Astrocyte (in vitro differentiated cells and primary cell): ENCODE data around the gene HS6ST3. TPM values are rescaled to one million over a fixed set of nuclear protein-coding genes. Genes with fewer than 3 reads are reported as not detected.
A peak's percentile ranks its signal among the peaks of the same experiment; 100 is the strongest.
"Not testable (repeated sequence)": the region's sequence is repeated elsewhere in the genome, so short reads cannot be mapped to it uniquely, and the experiment has no call there.

Experiments used
- DNase-seq: peaks from one replicate; pipeline ENCODE4 v3.0.0-alpha.2; 2010; ENCODE audit warnings: low read depth
- FAIRE-seq: peaks from 2 replicates; lab custom pipeline; 2011; peaks lifted over from hg19 to GRCh38; lab: Jason Lieb, UNC
- H2AFZ ChIP-seq: 2 replicates; pipeline ENCODE4 v1.6.0; 2012; ENCODE audit warnings: low read depth, low read length, inconsistent platforms
- H3K27ac ChIP-seq: 2 replicates; pipeline ENCODE4 v1.5.1; 2011; ENCODE audit warnings: low read depth, low read length, inconsistent platforms
- H3K27me3 ChIP-seq: 2 replicates; pipeline ENCODE4 v1.6.0; 2011; ENCODE audit warnings: low read length, inconsistent platforms; ENCODE audit not compliant: insufficient read depth
- H3K36me3 ChIP-seq: 2 replicates; pipeline ENCODE4 v1.5.1; 2011; ENCODE audit warnings: low read length, inconsistent platforms; ENCODE audit not compliant: insufficient read depth
- H3K4me1 ChIP-seq: 2 replicates; pipeline ENCODE4 v1.5.1; 2011; ENCODE audit warnings: low read length, inconsistent platforms; ENCODE audit not compliant: insufficient read depth
- H3K4me2 ChIP-seq: 2 replicates; pipeline ENCODE4 v1.6.0; 2012; ENCODE audit warnings: low read length, inconsistent platforms
- H3K4me3 ChIP-seq: 2 replicates; pipeline ENCODE4 v1.5.1; 2011; ENCODE audit warnings: low read depth, mild to moderate bottlenecking, low read length, inconsistent platforms; ENCODE audit not compliant: insufficient read depth
- H3K79me2 ChIP-seq: 2 replicates; pipeline ENCODE4 v1.6.0; 2012; ENCODE audit warnings: mild to moderate bottlenecking, low read length, inconsistent platforms; ENCODE audit not compliant: insufficient read depth
- H3K9ac ChIP-seq: 2 replicates; pipeline ENCODE4 v1.6.0; 2012; ENCODE audit warnings: mild to moderate bottlenecking, low read length, inconsistent platforms
- H3K9me3 ChIP-seq: 2 replicates; pipeline ENCODE4 v1.5.1; 2012; ENCODE audit warnings: low read depth, mild to moderate bottlenecking, low read length, inconsistent platforms; ENCODE audit not compliant: insufficient read depth
- H4K20me1 ChIP-seq: 2 replicates; pipeline ENCODE4 v1.6.0; 2012; ENCODE audit warnings: low read length, inconsistent platforms; ENCODE audit not compliant: insufficient read depth
- H3K27ac Mint-ChIP-seq: one replicate; pipeline ENCODE4 v1.8.0; 2021; ENCODE audit warnings: mild to moderate bottlenecking, mixed read lengths; ENCODE audit not compliant: unreplicated experiment
- H3K27me3 Mint-ChIP-seq: one replicate; pipeline ENCODE4 v1.8.0; 2021; ENCODE audit warnings: low read depth, mixed read lengths; ENCODE audit not compliant: unreplicated experiment
- H3K36me3 Mint-ChIP-seq: one replicate; pipeline ENCODE4 v1.8.0; 2021; ENCODE audit warnings: low read depth, mixed read lengths; ENCODE audit not compliant: unreplicated experiment
- H3K4me1 Mint-ChIP-seq: one replicate; pipeline ENCODE4 v1.8.0; 2021; ENCODE audit warnings: low read depth, mixed read lengths; ENCODE audit not compliant: unreplicated experiment
- H3K4me3 Mint-ChIP-seq: one replicate; pipeline ENCODE4 v1.8.0; 2021; ENCODE audit warnings: mild to moderate bottlenecking, moderate library complexity, mixed read lengths; ENCODE audit not compliant: unreplicated experiment
- H3K9me3 Mint-ChIP-seq: one replicate; pipeline ENCODE4 v1.8.0; 2021; ENCODE audit warnings: mild to moderate bottlenecking, mixed read lengths; ENCODE audit not compliant: unreplicated experiment
- EZH2 ChIP-seq: IDR thresholded peaks from 2 replicates; pipeline ENCODE4 v1.6.1; 2012; ENCODE audit warnings: mild to moderate bottlenecking, low read length, inconsistent platforms; ENCODE audit not compliant: insufficient read depth
- total RNA-seq: library from RNA; stranded (reverse); gene quantifications from 2 replicates; pipeline ENCODE4 v1.2.1, GENCODE V29; 2021
- TF ChIP-seq, protein P1 (sequence below): IDR thresholded peaks from 2 replicates; pipeline ENCODE4 v1.5.1; 2011; ENCODE audit warnings: low read depth, mild to moderate bottlenecking, inconsistent platforms, low read length, moderate library complexity; ENCODE audit not compliant: insufficient read depth

Gene HS6ST3
- total RNA-seq, 1 donor from 2014 or later, result 0.07 TPM

DNA sequence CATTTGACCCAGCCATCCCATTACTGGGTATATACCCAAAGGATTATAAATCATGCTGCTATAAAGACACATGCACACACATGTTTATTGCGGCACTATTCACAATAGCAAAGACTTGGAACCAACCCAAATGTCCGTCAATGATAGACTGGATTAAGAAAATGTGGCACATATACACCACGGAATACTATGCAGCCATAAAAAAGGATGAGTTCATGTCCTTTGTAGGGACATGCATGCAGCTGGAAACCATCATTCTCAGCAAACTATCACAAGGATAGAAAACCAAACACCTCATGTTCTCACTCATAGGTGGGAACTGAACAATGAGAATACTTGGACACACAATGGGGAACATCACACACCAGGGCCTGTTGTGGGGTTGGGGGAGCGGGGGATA lies 39.0 kb upstream of the HS6ST3 start:
- not testable (repeated sequence) for H3K9me3 Mint-ChIP-seq, H3K36me3 Mint-ChIP-seq, H2AFZ ChIP-seq, H3K9me3 ChIP-seq, H3K4me3 Mint-ChIP-seq, H3K36me3 ChIP-seq, H3K4me3 ChIP-seq, H3K4me1 ChIP-seq, H3K27me3 Mint-ChIP-seq, H3K27me3 ChIP-seq, DNase-seq, H3K27ac ChIP-seq, FAIRE-seq, H3K9ac ChIP-seq, H3K27ac Mint-ChIP-seq, H3K4me1 Mint-ChIP-seq, H4K20me1 ChIP-seq, H3K4me2 ChIP-seq
- peaks cover 43% of the 10 kb centered on the region for H3K79me2 ChIP-seq

DNA sequence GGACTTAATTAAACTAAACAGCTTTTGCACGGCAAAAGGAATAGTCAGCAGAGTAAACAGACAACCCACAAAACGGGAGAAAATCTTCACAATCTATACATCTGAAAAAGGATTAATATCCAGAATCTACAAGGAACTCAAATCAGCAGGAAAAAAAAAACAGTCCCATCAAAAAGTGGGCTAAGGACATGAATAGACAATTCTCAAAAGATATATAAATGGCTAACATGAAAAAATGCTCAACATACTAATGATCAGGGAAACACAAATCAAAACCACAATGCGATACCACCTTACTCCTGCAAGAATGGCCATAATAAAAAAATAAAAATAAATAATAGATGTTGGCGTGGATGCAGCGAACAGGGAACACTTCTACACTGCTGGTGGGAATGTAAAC lies 38.4 kb upstream of the HS6ST3 start:
- not testable (repeated sequence) for DNase-seq, H3K4me1 Mint-ChIP-seq, H3K27me3 Mint-ChIP-seq, H3K4me1 ChIP-seq, H4K20me1 ChIP-seq, H3K36me3 Mint-ChIP-seq, H2AFZ ChIP-seq, H3K9me3 Mint-ChIP-seq, H3K27ac ChIP-seq, H3K9ac ChIP-seq, H3K27me3 ChIP-seq, H3K9me3 ChIP-seq, H3K36me3 ChIP-seq, H3K4me3 ChIP-seq, H3K27ac Mint-ChIP-seq, FAIRE-seq
- Histone ChIP-seq H3K79me2 (peaks cover 38% of the 10 kb centered on the region), H3K4me2 (peak overlapping the region; percentile 99)
- peak overlapping the region; percentile 97 for H3K4me3 Mint-ChIP-seq

DNA sequence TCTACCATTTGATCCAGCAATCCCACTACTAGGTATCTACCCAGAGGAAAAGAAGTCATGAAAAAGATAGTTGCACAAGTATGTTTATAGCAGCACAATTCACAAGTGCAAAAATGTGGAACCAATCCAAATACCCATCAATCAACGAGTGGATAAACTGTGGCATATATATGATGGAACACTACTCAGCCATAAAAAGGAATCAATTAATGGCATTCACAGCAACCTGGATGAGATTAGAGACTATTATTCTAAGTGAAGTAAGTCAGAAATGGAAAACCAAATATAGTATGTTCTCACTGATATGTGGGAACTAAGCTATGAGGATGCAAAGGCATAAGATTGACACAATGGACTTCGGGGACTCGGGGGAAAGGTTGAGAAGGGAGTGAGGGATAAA lies 38.0 kb upstream of the HS6ST3 start:
- not testable (repeated sequence) for H3K9ac ChIP-seq, H3K27me3 ChIP-seq, H3K27me3 Mint-ChIP-seq, DNase-seq, H3K36me3 Mint-ChIP-seq, H2AFZ ChIP-seq, H3K27ac Mint-ChIP-seq, FAIRE-seq, H3K4me1 ChIP-seq, H3K4me1 Mint-ChIP-seq, H4K20me1 ChIP-seq, H3K27ac ChIP-seq, H3K9me3 Mint-ChIP-seq, H3K9me3 ChIP-seq, H3K36me3 ChIP-seq, H3K4me3 ChIP-seq
- peak overlapping the region; percentile 99 for H3K4me2 ChIP-seq
- H3K79me2 ChIP-seq, result peaks cover 34% of the 10 kb centered on the region
- peak overlapping the region; percentile 97 for H3K4me3 Mint-ChIP-seq

DNA sequence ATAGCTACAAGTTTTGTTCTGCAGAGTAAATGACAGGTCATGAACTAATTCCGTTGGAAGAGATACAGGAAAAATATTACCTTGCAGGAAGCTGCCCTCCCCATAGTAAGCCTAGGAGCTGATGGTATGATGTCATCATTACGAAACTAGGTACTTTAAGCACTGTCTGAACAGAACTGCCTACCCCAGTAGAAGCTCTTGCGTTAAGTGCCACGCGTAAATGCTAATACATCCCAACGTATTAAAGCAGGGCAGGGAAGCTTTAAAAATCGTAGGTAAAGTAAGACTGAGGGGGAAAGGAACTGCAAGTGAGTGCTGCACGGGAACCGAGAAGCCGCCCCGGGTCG lies 37.3 kb upstream of the HS6ST3 start:
- Histone ChIP-seq H3K27ac (peak overlapping the region; percentile 82), H3K9ac (peak overlapping the region; percentile 92), H3K36me3 (no peaks in the 10 kb centered on the region), H3K4me2 (peak overlapping the region; percentile 99), H3K79me2 (peaks cover 30% of the 10 kb centered on the region), H2AFZ (peak overlapping the region; percentile 100), H3K27me3 (no peaks in the 10 kb centered on the region), H3K4me3 (peak overlapping the region; percentile 99), H4K20me1 (peaks cover 9% of the 10 kb centered on the region), H3K9me3 (no peaks in the 10 kb centered on the region), H3K4me1 (peaks cover 7% of the 10 kb centered on the region)
- H3K4me1 Mint-ChIP-seq, result peaks cover 8% of the 10 kb centered on the region
- peak overlapping the region; percentile 93 for H3K27ac Mint-ChIP-seq
- TF ChIP-seq, protein P1, sequence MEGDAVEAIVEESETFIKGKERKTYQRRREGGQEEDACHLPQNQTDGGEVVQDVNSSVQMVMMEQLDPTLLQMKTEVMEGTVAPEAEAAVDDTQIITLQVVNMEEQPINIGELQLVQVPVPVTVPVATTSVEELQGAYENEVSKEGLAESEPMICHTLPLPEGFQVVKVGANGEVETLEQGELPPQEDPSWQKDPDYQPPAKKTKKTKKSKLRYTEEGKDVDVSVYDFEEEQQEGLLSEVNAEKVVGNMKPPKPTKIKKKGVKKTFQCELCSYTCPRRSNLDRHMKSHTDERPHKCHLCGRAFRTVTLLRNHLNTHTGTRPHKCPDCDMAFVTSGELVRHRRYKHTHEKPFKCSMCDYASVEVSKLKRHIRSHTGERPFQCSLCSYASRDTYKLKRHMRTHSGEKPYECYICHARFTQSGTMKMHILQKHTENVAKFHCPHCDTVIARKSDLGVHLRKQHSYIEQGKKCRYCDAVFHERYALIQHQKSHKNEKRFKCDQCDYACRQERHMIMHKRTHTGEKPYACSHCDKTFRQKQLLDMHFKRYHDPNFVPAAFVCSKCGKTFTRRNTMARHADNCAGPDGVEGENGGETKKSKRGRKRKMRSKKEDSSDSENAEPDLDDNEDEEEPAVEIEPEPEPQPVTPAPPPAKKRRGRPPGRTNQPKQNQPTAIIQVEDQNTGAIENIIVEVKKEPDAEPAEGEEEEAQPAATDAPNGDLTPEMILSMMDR, result no peak
- TF ChIP-seq EZH2, result no peak
- peak overlapping the region; percentile 97 for H3K4me3 Mint-ChIP-seq
- H3K9me3 Mint-ChIP-seq, result peaks cover 3% of the 10 kb centered on the region
- FAIRE-seq, result no peak
- DNase-seq, result peak; percentile 70
- peaks cover 2% of the 10 kb centered on the region for H3K36me3 Mint-ChIP-seq
- H3K27me3 Mint-ChIP-seq, result no peaks in the 10 kb centered on the region
